GM12878 (cell line): ENCODE results near the gene HPX. TPM values are rescaled to one million over a fixed set of nuclear protein-coding genes. Genes with fewer than 3 reads are reported as not detected.

ENCODE experiments used
- ATAC-seq: fragments of 200-7000 bp; cut with Tn5 transposase; 3 replicates; pipeline ENCODE4 v1.9.1; 2020; ENCODE audit warnings: mild to moderate bottlenecking, moderate library complexity
- BruUV-seq: library from RNA; stranded (reverse); fragments of 400-500 nt; replicated peaks from 2 replicates; lab custom pipeline; 2021; lab: Mats Ljungman, UMichigan
- CTCF ChIA-PET: fragments of 300-600 bp; sonication (Branson Sonifier 250); formaldehyde crosslinking; extraction: SDS; loops from one replicate; lab custom pipeline; 2021; ENCODE audit warnings: inconsistent platforms; lab: Yijun Ruan, JAX
- POLR2A ChIA-PET: fragments of 350-600 bp; formaldehyde crosslinking; extraction: SDS; loops from one replicate; lab custom pipeline; 2021; ENCODE audit warnings: inconsistent platforms; lab: Charles Lee
- RAD21 ChIA-PET: fragments of 300-600 bp; sonication (Branson Sonifier 250); formaldehyde crosslinking; loops from one replicate; lab custom pipeline; 2023; ENCODE audit warnings: antibody characterized with exemption; ENCODE audit not compliant: unreplicated experiment; lab: Charles Lee
- SMC1A ChIA-PET: fragments of 300-600 bp; sonication (Branson Sonifier 250); formaldehyde crosslinking; loops from one replicate; lab custom pipeline; 2023; ENCODE audit not compliant: unreplicated experiment, uncharacterized antibody; lab: Charles Lee
- DNase-seq: peaks from one replicate; pipeline ENCODE4 v3.0.0-alpha.2; 2011; ENCODE audit warnings: low read depth, low spot score
- FAIRE-seq: peaks from 3 replicates; lab custom pipeline; 2011; peaks lifted over from hg19 to GRCh38; lab: Jason Lieb, UNC
- H2AFZ ChIP-seq: 2 replicates; pipeline ENCODE4 v1.6.0; 2011; ENCODE audit warnings: low read depth, low read length, control low read depth; ENCODE audit not compliant: control insufficient read depth
- H3K27ac ChIP-seq: 2 replicates; pipeline ENCODE4 v1.5.1; 2011; ENCODE audit warnings: control low read depth; ENCODE audit not compliant: control insufficient read depth, insufficient read depth
- H3K27me3 ChIP-seq, 2 experiments: replicated peaks in 1 of 2; 2 replicates each; pipeline versions ENCODE4 v1.6.0 to v1.6.1; 2011; ENCODE audit warnings: low read length in 1 of 2; ENCODE audit not compliant: control insufficient read depth in 2 of 2, insufficient read depth in 2 of 2
- H3K36me3 ChIP-seq, 2 experiments: 2 replicates each; pipeline ENCODE4 v1.5.1; 2011; ENCODE audit warnings: low read length in 1 of 2; ENCODE audit not compliant: control insufficient read depth in 2 of 2, insufficient read depth in 2 of 2
- H3K4me1 ChIP-seq: 2 replicates; pipeline ENCODE4 v1.6.1; 2011; ENCODE audit warnings: mild to moderate bottlenecking, low read length, moderate library complexity, mixed read lengths; ENCODE audit not compliant: control insufficient read depth, insufficient read depth
- H3K4me2 ChIP-seq: 2 replicates; pipeline ENCODE4 v1.6.0; 2011; ENCODE audit warnings: control low read depth; ENCODE audit not compliant: control insufficient read depth, insufficient read depth
- H3K4me3 ChIP-seq: fragments of 200-600 bp; sonication (generic); 2 replicates; pipeline ENCODE4 v1.5.1; 2016
- H3K79me2 ChIP-seq: 2 replicates; pipeline ENCODE4 v1.6.0; 2011; ENCODE audit warnings: low read length; ENCODE audit not compliant: control insufficient read depth, insufficient read depth
- H3K9ac ChIP-seq: 2 replicates; pipeline ENCODE4 v1.8.0; 2011; ENCODE audit warnings: low read length, control low read depth, mixed read lengths; ENCODE audit not compliant: control insufficient read depth, insufficient read depth
- H3K9me3 ChIP-seq: replicated peaks from 3 replicates; pipeline ENCODE4 v1.5.1; 2011; ENCODE audit warnings: mild to moderate bottlenecking, low read length; ENCODE audit not compliant: control insufficient read depth, insufficient read depth
- H4K20me1 ChIP-seq: 2 replicates; pipeline ENCODE4 v1.6.0; 2011; ENCODE audit not compliant: control insufficient read depth, insufficient read depth
- BMI1 ChIP-seq: fragments of 450-650 bp; IDR thresholded peaks from 2 replicates; pipeline ENCODE4 v1.6.1; 2016; ENCODE audit warnings: mild to moderate bottlenecking, moderate library complexity, borderline replicate concordance
- E4F1 ChIP-seq: fragments of 450-650 bp; IDR thresholded peaks from 2 replicates; pipeline ENCODE4 v1.6.1; 2018; ENCODE audit warnings: borderline replicate concordance, mild to moderate bottlenecking; ENCODE audit not compliant: partially characterized antibody
- EGR1 ChIP-seq, 2 experiments: IDR thresholded peaks; 1 replicate in 1 of 2; 2 replicates in 1 of 2; pipeline ENCODE4 v1.6.1; 2011 to 2012; ENCODE audit warnings: low read depth in 2 of 2, low read length in 2 of 2, borderline replicate concordance in 1 of 2, mild to moderate bottlenecking in 1 of 2, moderate library complexity in 1 of 2
- MEF2A ChIP-seq: IDR thresholded peaks from 2 replicates; pipeline ENCODE4 v1.6.1; 2011; ENCODE audit warnings: low read depth, mild to moderate bottlenecking, low read length, moderate library complexity; ENCODE audit not compliant: insufficient read depth
- RCOR1 ChIP-seq: conservative IDR thresholded peaks from 2 replicates; pipeline ENCODE4 v1.6.1; 2012; ENCODE audit warnings: low read depth, low read length, improper control_type of control experiment
- TAF1 ChIP-seq: IDR thresholded peaks from 2 replicates; pipeline ENCODE4 v1.6.1; 2011; ENCODE audit warnings: mild to moderate bottlenecking, low read depth, low read length, borderline replicate concordance
- WRNIP1 ChIP-seq: IDR thresholded peaks from 2 replicates; pipeline ENCODE4 v1.6.1; 2011; ENCODE audit warnings: low read depth, low read length, improper control_type of control experiment, borderline replicate concordance
- WGBS: methylation state at CpG from one replicate; pipeline ENCODE4 v1.1.6; 2016; ENCODE audit warnings: low lambda C conversion rate; ENCODE audit not compliant: insufficient replicate concordance, insufficient coverage; ENCODE audit errors: missing lambda C conversion rate; 5-methylcytosine and 5-hydroxymethylcytosine counted together
- in situ Hi-C: fragments of 300-500 bp; cut with MboI; formaldehyde crosslinking; loops from 9 replicates; pipeline ENCODE4 v1.14.3; 2018; ENCODE audit warnings: mixed read lengths
- intact Hi-C: fragments of 100-400 bp; cut with micrococcal nuclease; formaldehyde crosslinking; loops from one replicate; pipeline ENCODE4 v1.14.2; 2022; ENCODE audit not compliant: unreplicated experiment
- polyA plus RNA-seq, 11 experiments: library from polyadenylated mRNA; depleted of rRNA in 4 of 11; unstranded in 6 of 11; stranded (reverse) in 5 of 11; fragments of >200 nt; fragmentation: Nextera tagmentation in 4 of 11; fragmentation: Illumina TruSeq in 1 of 11; extraction: Ambion mirVana in 4 of 11; extraction: Trizol in 1 of 11; gene quantifications; 1 replicate in 1 of 11; 2 replicates in 10 of 11; pipeline versions ENCODE4 v1.2.1 to v1.2.3, GENCODE V29; 2011 to 2016; ENCODE audit warnings: inconsistent platforms in 2 of 11, missing spikeins in 2 of 11, low read depth in 1 of 11
- total RNA-seq, 4 experiments: library from RNA; depleted of rRNA in 3 of 4; stranded (reverse); fragments of >200 nt in 3 of 4; fragmentation: Illumina TruSeq in 1 of 4; extraction: Trizol in 1 of 4; gene quantifications; 2 replicates each; pipeline versions ENCODE4 v1.2.1 to v1.2.3, GENCODE V29; 2013 to 2021

HPX gene
- total and polyA plus RNA-seq, 10 of the 15 experiments (the other 5 are each of a cell fraction or from before 2014, with no cell fraction given), result 0.08 to 1.7 (median 0.18) TPM; not detected in 1

- SMC1A ChIA-PET, result interaction anchor here (1.2 kb wide), 1 partner anchor 35 kb away, joined by 3 read pairs; no protein-coding TSS in a partner anchor
- Histone ChIP-seq H3K9me3 (no peaks in the 10 kb centered on the region), H3K79me2 (no peaks in the 10 kb centered on the region), H3K36me3 (no peaks in the 10 kb centered on the region), H3K4me2 (no peak overlapping the region), H4K20me1 (no peaks in the 10 kb centered on the region; the same call in 1 of the 2 replicates), H3K4me3 (no peak overlapping the region), H3K27me3 (peaks cover 0 to 5% of the 10 kb centered on the region in 2 experiments; a peak in 2 of 4 replicates), H3K9ac (no peak overlapping the region), H3K27ac (no peak overlapping the region), H2AFZ (no peak overlapping the region), H3K4me1 (peaks cover 8% of the 10 kb centered on the region)
- in situ Hi-C loops, result no loop called here
- no peak for DNase-seq
- BruUV-seq, result no TSS peak
- RAD21 ChIA-PET, result interaction anchor here (1.0 kb wide), 1 partner anchor 35 kb away, joined by 3 read pairs; no protein-coding TSS in a partner anchor
- intact Hi-C loops, result no loop called here
- ATAC-seq, result no peak
- TF ChIP-seq WRNIP1 (no peak), EGR1 (IDR thresholded peaks at IDR 0.05; ENCODE audit: borderline replicate concordance in 1 of 2, low read depth in 2 of 2, low read length in 2 of 2) (no peak), TAF1 (no peak), BMI1 (no peak), RCOR1 (no peak), MEF2A (no peak), E4F1 (no peak)
- CTCF ChIA-PET, result no interaction called here
- WGBS, result 87% methylated on average over 12 of the region's 12 CpGs
- no peak for FAIRE-seq
- POLR2A ChIA-PET, result no interaction called here
Observed at GRCh38 chr11:6413791-6414201, 27.0 kb downstream of the HPX start.
